GM12878 (cell line): ENCODE measurements around the gene SDHC. TPM values are rescaled to one million over a fixed set of nuclear protein-coding genes. Genes with fewer than 3 reads are reported as not detected.

Experiments
- ATAC-seq: fragments of 200-7000 bp; cut with Tn5 transposase; 3 replicates; pipeline ENCODE4 v1.9.1; 2020; ENCODE audit warnings: mild to moderate bottlenecking, moderate library complexity
- BruUV-seq: library from RNA; stranded (reverse); fragments of 400-500 nt; replicated peaks from 2 replicates; lab custom pipeline; 2021; lab: Mats Ljungman, UMichigan
- CTCF ChIA-PET: fragments of 300-600 bp; sonication (Branson Sonifier 250); formaldehyde crosslinking; extraction: SDS; loops from one replicate; lab custom pipeline; 2021; ENCODE audit warnings: inconsistent platforms; lab: Yijun Ruan, JAX
- POLR2A ChIA-PET: fragments of 350-600 bp; formaldehyde crosslinking; extraction: SDS; loops from one replicate; lab custom pipeline; 2021; ENCODE audit warnings: inconsistent platforms; lab: Charles Lee
- RAD21 ChIA-PET: fragments of 300-600 bp; sonication (Branson Sonifier 250); formaldehyde crosslinking; loops from one replicate; lab custom pipeline; 2023; ENCODE audit warnings: antibody characterized with exemption; ENCODE audit not compliant: unreplicated experiment; lab: Charles Lee
- SMC1A ChIA-PET: fragments of 300-600 bp; sonication (Branson Sonifier 250); formaldehyde crosslinking; loops from one replicate; lab custom pipeline; 2023; ENCODE audit not compliant: unreplicated experiment, uncharacterized antibody; lab: Charles Lee
- DNase-seq: peaks from one replicate; pipeline ENCODE4 v3.0.0-alpha.2; 2011; ENCODE audit warnings: low read depth, low spot score
- FAIRE-seq: peaks from 3 replicates; lab custom pipeline; 2011; peaks lifted over from hg19 to GRCh38; lab: Jason Lieb, UNC
- H2AFZ ChIP-seq: 2 replicates; pipeline ENCODE4 v1.6.0; 2011; ENCODE audit warnings: low read depth, low read length, control low read depth; ENCODE audit not compliant: control insufficient read depth
- H3K27ac ChIP-seq: 2 replicates; pipeline ENCODE4 v1.5.1; 2011; ENCODE audit warnings: control low read depth; ENCODE audit not compliant: control insufficient read depth, insufficient read depth
- H3K27me3 ChIP-seq, 2 experiments: replicated peaks in 1 of 2; 2 replicates each; pipeline versions ENCODE4 v1.6.0 to v1.6.1; 2011; ENCODE audit warnings: low read length in 1 of 2; ENCODE audit not compliant: control insufficient read depth in 2 of 2, insufficient read depth in 2 of 2
- H3K36me3 ChIP-seq, 2 experiments: 2 replicates each; pipeline ENCODE4 v1.5.1; 2011; ENCODE audit warnings: low read length in 1 of 2; ENCODE audit not compliant: control insufficient read depth in 2 of 2, insufficient read depth in 2 of 2
- H3K4me1 ChIP-seq: 2 replicates; pipeline ENCODE4 v1.6.1; 2011; ENCODE audit warnings: mild to moderate bottlenecking, low read length, moderate library complexity, mixed read lengths; ENCODE audit not compliant: control insufficient read depth, insufficient read depth
- H3K4me2 ChIP-seq: 2 replicates; pipeline ENCODE4 v1.6.0; 2011; ENCODE audit warnings: control low read depth; ENCODE audit not compliant: control insufficient read depth, insufficient read depth
- H3K4me3 ChIP-seq: fragments of 200-600 bp; sonication (generic); 2 replicates; pipeline ENCODE4 v1.5.1; 2016
- H3K79me2 ChIP-seq: 2 replicates; pipeline ENCODE4 v1.6.0; 2011; ENCODE audit warnings: low read length; ENCODE audit not compliant: control insufficient read depth, insufficient read depth
- H3K9ac ChIP-seq: 2 replicates; pipeline ENCODE4 v1.8.0; 2011; ENCODE audit warnings: low read length, control low read depth, mixed read lengths; ENCODE audit not compliant: control insufficient read depth, insufficient read depth
- H3K9me3 ChIP-seq: replicated peaks from 3 replicates; pipeline ENCODE4 v1.5.1; 2011; ENCODE audit warnings: mild to moderate bottlenecking, low read length; ENCODE audit not compliant: control insufficient read depth, insufficient read depth
- H4K20me1 ChIP-seq: 2 replicates; pipeline ENCODE4 v1.6.0; 2011; ENCODE audit not compliant: control insufficient read depth, insufficient read depth
- CREM ChIP-seq: IDR thresholded peaks from 2 replicates; pipeline ENCODE4 v1.6.1; 2014; ENCODE audit warnings: antibody characterized with exemption, low read depth
- DPF2 ChIP-seq: fragments of 450-650 bp; IDR thresholded peaks from 2 replicates; pipeline ENCODE4 v1.6.1; 2017; ENCODE audit warnings: mild to moderate bottlenecking
- FOS ChIP-seq: IDR thresholded peaks from 3 replicates; pipeline ENCODE4 v1.6.1; 2011; ENCODE audit warnings: borderline replicate concordance; ENCODE audit not compliant: insufficient read length; ENCODE audit errors: extremely low read depth
- MTA3 ChIP-seq: IDR thresholded peaks from 2 replicates; pipeline ENCODE4 v1.6.1; 2012; ENCODE audit warnings: low read length, inconsistent platforms, borderline replicate concordance
- NKRF ChIP-seq: fragments of 450-650 bp; conservative IDR thresholded peaks from 2 replicates; pipeline ENCODE4 v1.6.1; 2017; ENCODE audit warnings: mild to moderate bottlenecking, moderate library complexity
- POU2F2 ChIP-seq: IDR thresholded peaks from 3 replicates; pipeline ENCODE4 v1.6.1; 2011; ENCODE audit warnings: low read depth, mild to moderate bottlenecking, low read length, borderline replicate concordance
- RB1 ChIP-seq: fragments of 450-650 bp; formaldehyde crosslinking; IDR thresholded peaks from 2 replicates; pipeline ENCODE4 v1.6.1; 2017; ENCODE audit warnings: mild to moderate bottlenecking, borderline replicate concordance
- RELB ChIP-seq: fragments of 450-650 bp; IDR thresholded peaks from 2 replicates; pipeline ENCODE4 v1.6.1; 2017; ENCODE audit warnings: low read depth, mild to moderate bottlenecking, moderate library complexity
- STAT1 ChIP-seq: fragments of 450-650 bp; conservative IDR thresholded peaks from 2 replicates; pipeline ENCODE4 v1.6.1; 2014; ENCODE audit warnings: antibody characterized with exemption, mild to moderate bottlenecking
- TAF1 ChIP-seq: IDR thresholded peaks from 2 replicates; pipeline ENCODE4 v1.6.1; 2011; ENCODE audit warnings: mild to moderate bottlenecking, low read depth, low read length, borderline replicate concordance
- WRNIP1 ChIP-seq: IDR thresholded peaks from 2 replicates; pipeline ENCODE4 v1.6.1; 2011; ENCODE audit warnings: low read depth, low read length, improper control_type of control experiment, borderline replicate concordance
- WGBS: methylation state at CpG from one replicate; pipeline ENCODE4 v1.1.6; 2016; ENCODE audit warnings: low lambda C conversion rate; ENCODE audit not compliant: insufficient replicate concordance, insufficient coverage; ENCODE audit errors: missing lambda C conversion rate; 5-methylcytosine and 5-hydroxymethylcytosine counted together
- in situ Hi-C: fragments of 300-500 bp; cut with MboI; formaldehyde crosslinking; loops from 9 replicates; pipeline ENCODE4 v1.14.3; 2018; ENCODE audit warnings: mixed read lengths
- intact Hi-C: fragments of 100-400 bp; cut with micrococcal nuclease; formaldehyde crosslinking; loops from one replicate; pipeline ENCODE4 v1.14.2; 2022; ENCODE audit not compliant: unreplicated experiment
- polyA plus RNA-seq, 11 experiments: library from polyadenylated mRNA; depleted of rRNA in 4 of 11; unstranded in 6 of 11; stranded (reverse) in 5 of 11; fragments of >200 nt; fragmentation: Nextera tagmentation in 4 of 11; fragmentation: Illumina TruSeq in 1 of 11; extraction: Ambion mirVana in 4 of 11; extraction: Trizol in 1 of 11; gene quantifications; 1 replicate in 1 of 11; 2 replicates in 10 of 11; pipeline versions ENCODE4 v1.2.1 to v1.2.3, GENCODE V29; 2011 to 2016; ENCODE audit warnings: inconsistent platforms in 2 of 11, missing spikeins in 2 of 11, low read depth in 1 of 11
- total RNA-seq, 4 experiments: library from RNA; depleted of rRNA in 3 of 4; stranded (reverse); fragments of >200 nt in 3 of 4; fragmentation: Illumina TruSeq in 1 of 4; extraction: Trizol in 1 of 4; gene quantifications; 2 replicates each; pipeline versions ENCODE4 v1.2.1 to v1.2.3, GENCODE V29; 2013 to 2021
- TF ChIP-seq, protein P1 (sequence below): fragments of 450-650 bp; IDR thresholded peaks from 2 replicates; pipeline ENCODE4 v1.6.1; 2018; ENCODE audit warnings: mild to moderate bottlenecking, low read depth, moderate library complexity; ENCODE audit not compliant: partially characterized antibody
- TF ChIP-seq, protein P2 (sequence below): IDR thresholded peaks from 2 replicates; pipeline ENCODE4 v1.6.1; 2011; ENCODE audit warnings: borderline replicate concordance, low read depth, mild to moderate bottlenecking, moderate library complexity, low read length; ENCODE audit not compliant: insufficient read depth, poor library complexity, severe bottlenecking

The SDHC gene
- total and polyA plus RNA-seq, 10 of the 15 experiments (the other 5 are each of a cell fraction or from before 2014, with no cell fraction given), result 18.4 to 340 (median 178) TPM

- ChIA-PET POLR2A (interaction anchor here (0.6 to 2.6 kb wide), 3 partner anchors 11 to 221 kb away, joined by 3 to 8 read pairs (median 8); no protein-coding TSS in a partner anchor), CTCF (interaction anchor here (1.0 to 2.3 kb wide), 3 partner anchors 57 to 196 kb away, joined by 3 to 12 read pairs (median 4); no protein-coding TSS in a partner anchor), RAD21 (interaction anchor here (1.0 to 1.5 kb wide), 3 partner anchors 83 to 177 kb away, joined by 3 to 5 read pairs (median 3); no protein-coding TSS in a partner anchor), SMC1A (interaction anchor here (1.2 to 2.0 kb wide), 2 partner anchors 197 to 206 kb away, joined by 3 to 6 read pairs; no protein-coding TSS in a partner anchor)
- intact Hi-C loops (no loop called here), in situ Hi-C loops (no loop called here)
- Histone ChIP-seq H3K9ac (no peak overlapping the region), H3K79me2 (no peaks in the 10 kb centered on the region), H2AFZ (no peak overlapping the region), H3K4me2 (no peak overlapping the region), H3K36me3 (no peaks in the 10 kb centered on the region), H3K9me3 (no peaks in the 10 kb centered on the region; the same call in 2 of the 3 replicates), H3K27ac (no peak overlapping the region), H3K27me3 (no peaks in the 10 kb centered on the region), H3K4me1 (peaks cover 12% of the 10 kb centered on the region; the same call in 1 of the 2 replicates), H3K4me3 (no peak overlapping the region), H4K20me1 (no peaks in the 10 kb centered on the region)
- BruUV-seq, result no TSS peak
- WGBS, result 67% methylated on average over 3 of the region's 3 CpGs
- ATAC-seq (no peak), FAIRE-seq (no peak), DNase-seq (no peak)
- no peak for TF ChIP-seq RELB
- TF ChIP-seq TAF1, result no peak
- TF ChIP-seq, protein P1, sequence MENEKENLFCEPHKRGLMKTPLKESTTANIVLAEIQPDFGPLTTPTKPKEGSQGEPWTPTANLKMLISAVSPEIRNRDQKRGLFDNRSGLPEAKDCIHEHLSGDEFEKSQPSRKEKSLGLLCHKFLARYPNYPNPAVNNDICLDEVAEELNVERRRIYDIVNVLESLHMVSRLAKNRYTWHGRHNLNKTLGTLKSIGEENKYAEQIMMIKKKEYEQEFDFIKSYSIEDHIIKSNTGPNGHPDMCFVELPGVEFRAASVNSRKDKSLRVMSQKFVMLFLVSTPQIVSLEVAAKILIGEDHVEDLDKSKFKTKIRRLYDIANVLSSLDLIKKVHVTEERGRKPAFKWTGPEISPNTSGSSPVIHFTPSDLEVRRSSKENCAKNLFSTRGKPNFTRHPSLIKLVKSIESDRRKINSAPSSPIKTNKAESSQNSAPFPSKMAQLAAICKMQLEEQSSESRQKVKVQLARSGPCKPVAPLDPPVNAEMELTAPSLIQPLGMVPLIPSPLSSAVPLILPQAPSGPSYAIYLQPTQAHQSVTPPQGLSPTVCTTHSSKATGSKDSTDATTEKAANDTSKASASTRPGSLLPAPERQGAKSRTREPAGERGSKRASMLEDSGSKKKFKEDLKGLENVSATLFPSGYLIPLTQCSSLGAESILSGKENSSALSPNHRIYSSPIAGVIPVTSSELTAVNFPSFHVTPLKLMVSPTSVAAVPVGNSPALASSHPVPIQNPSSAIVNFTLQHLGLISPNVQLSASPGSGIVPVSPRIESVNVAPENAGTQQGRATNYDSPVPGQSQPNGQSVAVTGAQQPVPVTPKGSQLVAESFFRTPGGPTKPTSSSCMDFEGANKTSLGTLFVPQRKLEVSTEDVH, result no peak
- no peak for TF ChIP-seq WRNIP1
- no peak for TF ChIP-seq DPF2
- TF ChIP-seq STAT1, result no peak
- no peak for TF ChIP-seq CREM
- TF ChIP-seq FOS, result no peak
- no peak for TF ChIP-seq MTA3
- TF ChIP-seq, protein P2, sequence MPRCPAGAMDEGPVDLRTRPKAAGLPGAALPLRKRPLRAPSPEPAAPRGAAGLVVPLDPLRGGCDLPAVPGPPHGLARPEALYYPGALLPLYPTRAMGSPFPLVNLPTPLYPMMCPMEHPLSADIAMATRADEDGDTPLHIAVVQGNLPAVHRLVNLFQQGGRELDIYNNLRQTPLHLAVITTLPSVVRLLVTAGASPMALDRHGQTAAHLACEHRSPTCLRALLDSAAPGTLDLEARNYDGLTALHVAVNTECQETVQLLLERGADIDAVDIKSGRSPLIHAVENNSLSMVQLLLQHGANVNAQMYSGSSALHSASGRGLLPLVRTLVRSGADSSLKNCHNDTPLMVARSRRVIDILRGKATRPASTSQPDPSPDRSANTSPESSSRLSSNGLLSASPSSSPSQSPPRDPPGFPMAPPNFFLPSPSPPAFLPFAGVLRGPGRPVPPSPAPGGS, result no peak
- TF ChIP-seq NKRF, result no peak
- no peak for TF ChIP-seq RB1
- no peak for TF ChIP-seq POU2F2
Measured at GRCh38 chr1:161388639-161389038, 74.5 kb downstream of the SDHC start.
